HCT116 (cell line): ENCODE results near the gene SCPEP1. TPM values are rescaled to one million over a fixed set of nuclear protein-coding genes. Genes with fewer than 3 reads are reported as not detected.
A peak's percentile ranks its signal among the peaks of the same experiment; 100 is the strongest.
"Not testable (repeated sequence)": the region's sequence is repeated elsewhere in the genome, so short reads cannot be mapped to it uniquely, and the experiment has no call there.

Source experiments
- ATAC-seq: fragments of 200-7000 bp; cut with Tn5 transposase; 2 replicates; pipeline ENCODE4 v1.9.1; 2020; ENCODE audit warnings: mild to moderate bottlenecking, moderate library complexity
- BruUV-seq: library from RNA; stranded (reverse); fragments of 400-500 nt; replicated peaks from 2 replicates; lab custom pipeline; 2021; lab: Mats Ljungman, UMichigan
- CTCF ChIA-PET: fragments of 300-600 bp; sonication (Branson Sonifier 250); formaldehyde crosslinking; loops from one replicate; lab custom pipeline; 2021; ENCODE audit warnings: antibody characterized with exemption; lab: Charles Lee
- POLR2A ChIA-PET: fragments of 300-600, 350-600 bp; sonication (Branson Sonifier 250); formaldehyde crosslinking; loops from one replicate; lab custom pipeline; 2021; ENCODE audit warnings: antibody characterized with exemption; lab: Charles Lee
- RAD21 ChIA-PET, 2 experiments: fragments of 300-600 bp; sonication (Branson Sonifier 250); formaldehyde crosslinking; loops; one replicate each; lab custom pipeline; 2023; ENCODE audit warnings: low total read pairs in 2 of 2; ENCODE audit not compliant: uncharacterized antibody in 2 of 2, unreplicated experiment in 2 of 2, low non-redundant PET in 1 of 2; lab: Charles Lee
- DNase-seq: peaks from one replicate; pipeline ENCODE4 v3.0.0-alpha.2; 2010; ENCODE audit warnings: low read depth, low spot score
- H2AFZ ChIP-seq: fragments of 200-600 bp; shearing (Covaris generic), sonication (generic); 2 replicates; pipeline ENCODE4 v1.6.1; 2017; ENCODE audit warnings: low read depth, mixed run types, mixed read lengths, antibody characterized with exemption, low read length; ENCODE audit not compliant: poor library complexity, severe bottlenecking
- H3K27ac ChIP-seq: 2 replicates; pipeline ENCODE4 v1.5.1; 2012; ENCODE audit warnings: low read depth, low read length
- H3K27me3 ChIP-seq: fragments of 200-600 bp; sonication (generic); 2 replicates; pipeline ENCODE4 v1.6.1; 2016; ENCODE audit warnings: mixed run types, low read length, mixed read lengths; ENCODE audit not compliant: insufficient read depth
- H3K36me3 ChIP-seq, 2 experiments: fragments of 200-500 bp in 1 of 2; fragments of 200-600 bp in 1 of 2; sonication (Bioruptor generic) in 1 of 2; sonication (generic) in 1 of 2; 2 replicates each; pipeline versions ENCODE4 v1.5.1 to v1.6.1; 2014 to 2016; ENCODE audit warnings: low read length in 2 of 2, inconsistent platforms in 1 of 2, mixed read lengths in 1 of 2, mixed run types in 1 of 2; ENCODE audit not compliant: insufficient read depth in 2 of 2, control insufficient read depth in 1 of 2
- H3K4me1 ChIP-seq, 2 experiments: fragments of 200-600 bp in 1 of 2; sonication (generic) in 1 of 2; 2 replicates each; pipeline versions ENCODE4 v1.5.1 to v1.6.1; 2012 to 2017; ENCODE audit warnings: low read length in 2 of 2, inconsistent platforms in 1 of 2, mild to moderate bottlenecking in 1 of 2, mixed read lengths in 1 of 2, mixed run types in 1 of 2, moderate library complexity in 1 of 2; ENCODE audit not compliant: insufficient read depth in 2 of 2, control insufficient read depth in 1 of 2
- H3K4me2 ChIP-seq: fragments of 200-600 bp; sonication (generic); 2 replicates; pipeline ENCODE4 v1.6.1; 2017; ENCODE audit warnings: mixed run types, low read length, mixed read lengths
- H3K4me3 ChIP-seq, 2 experiments: fragments of 200-600 bp in 1 of 2; sonication (generic) in 1 of 2; replicated peaks in 1 of 2; 2 replicates each; pipeline ENCODE4 v1.5.1; 2011 to 2016; ENCODE audit warnings: low read length in 2 of 2, control low read depth in 1 of 2, low read depth in 1 of 2, mild to moderate bottlenecking in 1 of 2, mixed read lengths in 1 of 2, mixed run types in 1 of 2
- H3K79me2 ChIP-seq: fragments of 200-600 bp; sonication (generic); 2 replicates; pipeline ENCODE4 v1.6.1; 2017; ENCODE audit warnings: mild to moderate bottlenecking, mixed run types, low read length, moderate library complexity, mixed read lengths; ENCODE audit not compliant: insufficient read depth
- H3K9ac ChIP-seq: fragments of 200-600 bp; sonication (generic); 2 replicates; pipeline ENCODE4 v1.6.1; 2016; ENCODE audit warnings: low read length, mixed read lengths
- H3K9me2 ChIP-seq: fragments of 200-600 bp; sonication (generic), shearing (Covaris generic); 2 replicates; pipeline ENCODE4 v1.6.1; 2017; ENCODE audit warnings: mixed run types, mild to moderate bottlenecking, moderate library complexity; ENCODE audit not compliant: insufficient read depth
- H3K9me3 ChIP-seq, 2 experiments: fragments of 200-500 bp in 1 of 2; fragments of 200-600 bp in 1 of 2; sonication (Bioruptor generic) in 1 of 2; sonication (generic) in 1 of 2; 2 replicates each; pipeline ENCODE4 v1.6.1; 2014 to 2017; ENCODE audit warnings: low read length in 2 of 2, mixed read lengths in 2 of 2, inconsistent platforms in 1 of 2, low read depth in 1 of 2, mild to moderate bottlenecking in 1 of 2, mixed run types in 1 of 2, moderate library complexity in 1 of 2; ENCODE audit not compliant: control insufficient read depth in 1 of 2, insufficient read depth in 1 of 2
- H4K20me1 ChIP-seq: fragments of 200-600 bp; sonication (generic), shearing (Covaris generic); 2 replicates; pipeline ENCODE4 v1.6.1; 2017; ENCODE audit warnings: mixed run types, mild to moderate bottlenecking, moderate library complexity; ENCODE audit not compliant: insufficient read depth
- EZH2 ChIP-seq: fragments of 200-600 bp; sonication (generic); IDR thresholded peaks from 2 replicates; pipeline ENCODE4 v1.6.1; 2017; ENCODE audit warnings: antibody characterized with exemption, mixed run types
- TCF7L2 ChIP-seq: IDR thresholded peaks from 2 replicates; pipeline ENCODE4 v1.7.0; 2011; ENCODE audit warnings: borderline replicate concordance, inconsistent platforms; ENCODE audit not compliant: insufficient read depth, insufficient read length; ENCODE audit errors: extremely low read depth
- intact Hi-C: fragments of 100-400 bp; cut with micrococcal nuclease; formaldehyde crosslinking; loops from 2 replicates; pipeline ENCODE4 v1.10.0; 2022
- total RNA-seq: library from RNA; stranded (reverse); gene quantifications from one replicate; pipeline ENCODE4 v1.2.1, GENCODE V29; 2021; ENCODE audit not compliant: unreplicated experiment

The SCPEP1 gene
- total RNA-seq, 1 experiment from 2014 or later = 28.3 TPM

DNA sequence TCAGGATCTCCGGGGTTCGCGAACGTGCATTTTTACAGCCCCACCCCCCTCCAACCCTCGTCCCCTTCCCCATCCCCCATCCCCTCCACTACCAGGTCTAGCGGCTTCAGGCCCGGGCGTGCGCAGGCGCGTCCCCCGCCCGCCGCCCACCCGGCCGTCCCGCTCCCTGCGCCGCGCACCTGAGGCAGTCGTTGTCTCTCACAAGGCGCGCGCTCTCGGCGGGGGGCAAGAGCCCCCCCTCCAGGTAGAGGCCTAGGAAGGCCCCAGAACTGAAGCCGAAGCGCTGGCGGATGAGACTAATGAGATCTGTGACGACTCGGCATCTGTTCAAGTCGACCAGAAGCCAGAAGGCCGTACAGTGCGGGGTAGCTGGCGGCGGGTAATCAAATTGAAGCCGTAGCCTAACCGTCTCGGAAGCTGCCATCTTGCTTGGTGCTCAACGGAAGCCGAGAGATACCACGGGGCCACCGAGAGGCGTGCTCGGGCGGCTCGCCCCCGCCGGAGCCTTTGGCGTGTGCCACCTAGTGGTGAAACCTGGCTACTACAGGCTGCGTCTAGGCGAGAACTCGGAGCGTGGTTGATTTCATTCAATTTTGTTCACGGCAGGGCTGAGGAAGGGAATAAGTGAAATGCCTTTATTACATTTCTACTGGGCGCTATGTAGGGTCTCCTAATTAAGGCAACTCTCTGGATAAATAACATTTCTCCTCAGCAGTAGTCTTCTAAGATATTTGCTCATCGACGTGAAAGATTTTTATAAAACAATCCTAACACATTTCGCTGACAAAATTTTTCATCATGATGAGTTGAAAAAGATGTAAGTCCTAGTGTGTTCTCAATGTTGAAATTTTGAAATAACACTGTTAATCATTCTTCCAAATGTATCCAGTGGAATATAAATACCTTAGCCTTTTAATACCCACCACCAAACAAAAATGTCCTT lies 17.1 kb upstream of the SCPEP1 start, which contains the start of gene COIL (continued):
- TF ChIP-seq EZH2 (no peak), TCF7L2 (peak; percentile 80)
- TF ChIP-seq, all 23 proteins: peak for 12

DNA sequence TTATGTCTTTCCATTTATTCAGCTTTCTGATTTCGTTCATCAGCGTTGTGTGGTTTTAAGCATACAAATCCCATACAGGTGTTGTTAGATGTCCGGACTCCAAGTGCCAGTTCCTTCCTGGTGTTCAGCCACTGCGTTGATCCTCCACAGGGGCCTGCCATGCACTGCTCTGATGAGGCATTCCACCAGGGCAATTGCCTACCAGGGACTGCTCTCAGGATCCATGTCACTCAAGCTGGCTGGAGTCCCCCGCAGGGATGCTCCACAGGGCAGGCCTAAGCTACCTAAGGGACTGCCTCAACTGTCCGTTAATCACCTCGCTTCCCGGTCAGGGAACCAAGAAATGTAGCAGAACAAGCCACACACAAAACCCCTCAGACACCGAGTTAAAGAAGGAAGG lies 12.7 kb upstream of the SCPEP1 start:
- H3K9me2 ChIP-seq, intact Hi-C loops, H3K9me3 ChIP-seq, RAD21 ChIA-PET, H3K4me1 ChIP-seq, H3K4me3 ChIP-seq, H4K20me1 ChIP-seq, ATAC-seq, H3K27me3 ChIP-seq, BruUV-seq, CTCF ChIA-PET, H3K4me2 ChIP-seq, POLR2A ChIA-PET, H3K79me2 ChIP-seq, H2AFZ ChIP-seq, H3K9ac ChIP-seq, H3K27ac ChIP-seq, DNase-seq, H3K36me3 ChIP-seq: not testable (repeated sequence)

DNA sequence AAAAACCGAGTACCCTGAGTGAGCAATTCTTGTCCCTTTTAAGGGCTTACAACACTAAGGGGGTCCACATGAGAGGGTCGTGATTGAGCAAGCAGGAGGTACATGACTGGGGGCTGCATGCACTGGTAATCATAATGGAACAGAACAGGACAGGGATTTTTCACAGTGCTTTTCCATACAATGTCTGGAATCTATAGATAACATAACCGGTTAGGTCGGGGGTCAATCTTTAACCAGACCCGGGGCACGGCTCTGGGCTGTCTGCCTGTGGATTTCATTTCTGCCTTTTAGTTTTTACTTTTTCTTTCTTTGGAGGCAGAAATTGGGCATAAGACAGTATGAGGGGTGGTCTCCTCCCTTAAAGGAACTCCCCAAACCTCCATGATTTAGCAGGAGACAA lies 12.2 kb upstream of the SCPEP1 start:
- BruUV-seq, RAD21 ChIA-PET, H3K27ac ChIP-seq, H3K4me2 ChIP-seq, DNase-seq, CTCF ChIA-PET, H3K9me3 ChIP-seq, H3K9ac ChIP-seq, H3K4me1 ChIP-seq, H4K20me1 ChIP-seq, POLR2A ChIA-PET, H2AFZ ChIP-seq, H3K27me3 ChIP-seq, ATAC-seq, H3K4me3 ChIP-seq, H3K79me2 ChIP-seq, H3K9me2 ChIP-seq, H3K36me3 ChIP-seq, intact Hi-C loops: not testable (repeated sequence)
